COLO668 (cell line): ENCODE results near the gene ALDH1A2.
"Not testable (repeated sequence)": the region's sequence is repeated elsewhere in the genome, so short reads cannot be mapped to it uniquely, and the experiment has no call there.

Experiments
- DNase-seq: peaks from one replicate; lab custom pipeline; 2025; ENCODE audit not compliant: unreplicated experiment; lab: John Stamatoyannopoulos, UW

The ALDH1A2 gene

DNA sequence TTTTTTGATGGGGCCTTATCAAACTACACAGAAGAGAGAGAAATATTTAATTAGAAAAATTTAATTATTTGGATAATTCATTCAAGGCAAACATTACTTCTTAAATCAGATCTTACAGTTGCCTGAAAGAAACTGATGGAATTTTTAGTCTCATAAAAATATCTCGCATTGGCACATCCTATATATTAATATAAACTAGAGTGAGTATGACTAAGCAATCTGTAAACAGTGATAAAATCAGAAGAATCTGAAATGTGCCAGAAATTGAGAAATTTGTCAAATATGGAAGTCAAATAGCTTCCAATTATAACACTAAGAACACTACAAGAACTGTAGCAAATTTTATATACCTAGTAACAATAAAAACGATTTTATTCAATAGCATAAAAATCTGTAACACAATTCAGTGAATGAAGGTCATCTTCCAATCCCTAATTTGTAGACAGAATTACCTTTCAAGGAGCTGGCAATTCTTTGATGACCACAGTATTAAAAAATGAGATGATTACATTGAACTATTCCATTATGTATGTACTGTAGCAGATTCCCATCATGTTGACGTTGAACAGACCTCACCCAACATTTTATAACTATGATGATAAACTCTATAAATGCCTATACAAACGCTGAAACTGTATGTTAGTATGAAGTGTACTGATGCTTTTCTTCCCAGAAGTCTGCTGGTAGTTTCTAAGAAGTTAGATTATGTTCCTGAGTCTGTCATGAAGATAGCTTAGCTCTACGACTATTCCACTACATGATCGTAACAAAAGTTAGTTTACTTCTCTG is 63.0 kb downstream of the ALDH1A2 start:
- DNase-seq: no peak

DNA sequence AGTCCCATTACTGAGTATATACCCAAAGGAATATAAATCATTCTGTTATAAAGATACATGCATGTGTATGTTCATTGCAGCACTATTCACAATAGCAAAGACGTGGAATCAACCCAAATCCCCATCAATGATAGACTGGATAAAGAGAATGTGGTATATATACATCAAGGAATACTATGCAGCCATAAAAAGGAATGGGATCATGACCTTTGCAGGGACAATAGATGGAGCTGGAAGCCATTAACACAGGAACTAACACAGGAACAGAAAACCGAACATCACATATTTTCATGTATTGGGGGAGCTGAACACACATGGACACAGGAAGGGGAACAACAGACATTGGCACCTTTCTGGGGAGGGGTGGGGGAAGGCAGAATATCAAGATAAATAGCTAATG is 65.8 kb downstream of the ALDH1A2 start:
- not testable (repeated sequence) for DNase-seq

DNA sequence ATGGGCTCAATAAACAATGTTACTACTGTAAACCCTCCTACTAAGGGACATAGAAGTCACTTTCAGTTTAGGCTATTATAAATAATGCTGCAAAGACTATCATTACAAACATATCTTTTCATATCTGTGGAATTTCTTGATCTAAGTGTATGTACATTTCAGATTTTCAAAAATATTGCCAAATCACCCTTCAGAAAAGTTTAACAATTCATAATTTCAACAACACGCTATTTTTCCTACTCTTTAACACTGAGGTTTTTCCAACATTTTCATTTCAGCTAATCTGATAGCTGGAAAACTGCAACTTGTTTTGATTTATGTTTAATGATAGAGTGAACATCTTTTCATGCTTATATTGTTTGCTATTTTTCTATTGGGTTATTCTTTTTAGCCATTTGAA is 69.0 kb downstream of the ALDH1A2 start:
- DNase-seq: no peak

DNA sequence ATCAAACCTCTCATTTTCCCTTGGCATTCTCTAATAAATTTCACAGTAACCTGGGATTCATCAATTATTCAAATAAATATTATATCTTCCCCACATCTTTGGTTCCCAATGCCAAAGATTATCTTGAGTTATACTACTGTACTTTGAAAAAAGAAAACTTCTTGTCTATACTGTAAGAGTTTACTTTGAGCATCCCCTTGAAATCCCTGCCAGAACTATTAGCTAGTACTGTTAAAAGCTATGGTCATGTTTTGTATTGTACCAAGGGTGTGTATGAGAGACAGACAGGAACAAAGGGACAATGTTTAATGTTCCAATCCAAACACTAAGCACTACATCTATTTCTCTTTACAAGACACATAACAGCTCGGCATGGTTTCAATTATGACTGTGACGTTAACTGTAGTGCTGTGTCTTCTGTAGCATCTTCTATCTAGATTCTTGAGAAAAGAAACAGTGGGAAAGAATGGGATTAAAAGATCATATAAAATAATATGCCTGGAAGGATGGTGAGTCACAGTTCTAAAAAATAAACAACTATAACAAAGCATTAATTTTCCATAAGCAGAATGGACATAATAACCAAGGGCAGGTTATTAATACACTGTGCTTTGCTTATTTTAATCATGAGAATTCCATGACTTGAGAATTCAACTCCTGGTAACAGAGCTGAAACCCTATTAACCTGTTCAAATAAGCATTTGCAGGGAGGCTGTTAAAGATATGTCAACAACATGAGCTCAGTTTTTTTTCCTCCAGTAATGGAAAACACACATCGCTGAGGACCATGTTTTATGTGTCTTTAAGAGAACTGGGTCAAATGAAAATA is 71.1 kb downstream of the ALDH1A2 start:
- DNase-seq: no peak

DNA sequence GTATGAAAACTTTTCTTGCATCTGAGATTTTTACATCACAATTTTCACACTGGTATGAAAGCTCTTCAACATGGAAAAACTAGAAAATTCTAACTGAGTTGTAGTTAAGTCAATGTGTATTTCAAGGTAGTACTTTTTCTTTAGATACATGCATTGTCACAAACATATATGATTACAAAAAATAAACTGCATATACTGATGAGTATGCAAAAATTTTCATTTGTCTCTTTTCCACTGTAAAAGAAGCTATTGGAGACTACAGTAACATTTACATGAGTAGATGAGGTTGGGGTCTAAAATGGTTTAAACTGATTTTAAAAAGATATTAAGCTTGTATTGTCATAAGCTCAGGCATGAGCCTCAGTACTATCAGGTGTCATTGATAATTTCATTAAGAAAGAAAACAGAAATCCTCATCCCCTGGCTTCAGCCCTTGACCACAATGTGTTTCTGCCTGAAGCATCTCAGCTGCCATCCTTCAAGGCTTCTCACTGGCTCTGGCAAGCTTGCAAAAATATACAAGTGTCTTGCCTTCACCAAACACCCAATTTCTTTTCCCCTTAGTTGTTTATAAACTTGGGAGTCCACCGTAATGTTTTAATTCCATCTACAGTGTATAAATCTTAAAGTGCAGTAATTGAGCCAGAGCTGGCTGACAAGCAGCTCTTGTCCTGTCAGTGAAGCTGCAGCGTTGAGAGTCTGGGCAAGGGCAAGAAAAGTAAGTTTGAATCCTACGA is 71.9 kb downstream of the ALDH1A2 start:
- no peak for DNase-seq

DNA sequence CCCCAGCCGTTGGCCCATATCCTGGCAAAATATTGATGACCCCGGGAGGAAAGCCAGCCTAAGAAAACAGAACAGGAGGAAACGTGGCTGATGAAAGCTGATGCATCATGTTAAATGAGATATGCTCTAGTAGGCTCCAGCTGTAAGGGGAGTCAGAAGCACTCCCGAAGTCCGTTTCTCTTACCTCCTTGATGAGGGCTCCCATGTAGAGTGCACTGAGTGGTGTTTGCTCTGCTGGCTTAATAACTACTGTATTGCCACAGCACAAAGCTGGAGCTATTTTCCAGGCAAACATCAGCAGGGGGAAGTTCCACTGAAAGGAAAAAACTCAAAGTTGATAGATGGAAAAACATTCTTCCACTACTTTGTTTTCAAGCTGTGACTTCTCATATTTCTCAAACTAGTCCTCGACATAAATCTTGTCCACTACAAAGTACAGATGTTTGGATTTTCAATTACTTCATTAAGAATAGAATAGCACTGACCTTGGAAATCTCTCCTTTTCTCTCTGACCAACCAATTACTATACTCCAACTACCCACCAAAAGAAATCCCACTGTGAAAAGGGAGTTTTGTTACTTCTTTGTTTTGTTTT is 72.7 kb downstream of the ALDH1A2 start:
- no peak for DNase-seq

DNA sequence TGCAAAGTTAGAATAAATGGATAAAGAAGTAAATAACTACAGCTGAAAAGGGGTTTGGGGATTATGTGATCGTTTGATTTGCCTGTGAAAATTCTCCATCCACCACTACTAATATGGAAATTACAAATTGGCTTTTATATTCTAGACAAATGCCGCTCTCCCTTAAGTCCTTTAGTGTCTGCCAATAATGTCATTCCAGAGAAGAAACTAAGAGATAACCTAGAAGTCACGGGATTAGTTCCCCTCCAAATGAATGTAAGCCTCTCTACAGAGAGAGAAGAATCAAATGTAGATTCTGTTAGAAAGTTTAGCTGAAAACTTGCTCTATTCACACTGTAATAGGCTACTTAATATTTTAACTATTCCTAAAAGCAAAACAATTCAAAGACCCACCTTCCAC is 92.0 kb downstream of the ALDH1A2 start:
- no peak for DNase-seq

DNA sequence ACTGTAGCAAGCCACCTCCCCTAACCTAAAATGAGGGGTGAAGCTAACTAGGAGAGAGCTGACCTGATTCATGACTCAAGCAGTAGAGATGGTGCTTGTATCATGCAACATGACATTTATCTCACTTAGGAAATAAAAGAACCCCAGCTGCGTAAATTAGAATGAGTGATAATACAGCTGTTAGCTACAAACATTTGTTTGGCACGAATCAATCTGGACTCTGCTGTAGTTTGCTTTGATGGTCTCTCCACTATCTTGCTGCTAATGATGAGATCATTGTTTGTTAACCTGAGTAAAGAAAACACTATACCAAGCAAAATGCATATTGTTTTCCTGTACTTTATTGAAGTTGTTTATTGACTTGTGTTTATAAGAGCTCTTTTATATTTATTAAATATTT is 92.6 kb downstream of the ALDH1A2 start:
- DNase-seq: no peak

DNA sequence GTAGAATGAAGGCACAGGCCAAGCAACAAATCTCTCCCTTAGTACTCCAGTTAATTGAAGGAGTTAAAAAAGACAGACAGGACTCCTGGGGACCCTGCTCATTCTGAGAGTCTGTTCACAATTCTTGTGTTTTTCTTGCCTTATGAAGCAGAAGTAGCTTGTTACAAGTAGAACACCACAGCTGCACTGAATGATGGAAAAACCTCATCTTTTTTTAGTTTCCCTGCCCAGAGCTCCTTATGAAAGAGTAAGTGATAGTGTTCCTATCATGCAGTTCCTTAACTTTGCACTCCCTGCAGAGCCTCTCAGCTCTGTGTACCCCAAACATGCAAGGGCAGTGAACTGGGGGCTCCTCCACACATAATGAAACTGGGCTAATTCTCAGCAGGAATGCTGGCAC is 95.5 kb downstream of the ALDH1A2 start:
- no peak for DNase-seq

DNA sequence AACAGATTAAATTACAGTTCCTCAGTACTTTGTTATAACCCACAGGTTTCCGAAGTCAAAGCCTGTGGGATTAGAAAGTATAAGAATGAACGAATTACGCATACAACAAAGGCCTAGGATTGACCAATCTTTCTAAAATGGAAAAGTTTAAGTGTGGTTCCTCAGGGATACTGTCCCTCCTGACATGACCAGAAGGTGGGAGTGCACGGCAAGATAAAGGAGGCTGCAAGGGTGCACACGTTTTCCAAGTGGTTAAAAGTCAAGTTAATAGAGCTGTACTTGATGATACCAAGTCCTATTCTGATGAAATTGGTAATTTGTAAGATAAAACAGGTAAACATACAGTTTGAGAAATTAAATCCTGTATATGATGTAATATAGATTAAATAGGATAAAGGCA is 96.2 kb downstream of the ALDH1A2 start:
- DNase-seq: peak; percentile 28

DNA sequence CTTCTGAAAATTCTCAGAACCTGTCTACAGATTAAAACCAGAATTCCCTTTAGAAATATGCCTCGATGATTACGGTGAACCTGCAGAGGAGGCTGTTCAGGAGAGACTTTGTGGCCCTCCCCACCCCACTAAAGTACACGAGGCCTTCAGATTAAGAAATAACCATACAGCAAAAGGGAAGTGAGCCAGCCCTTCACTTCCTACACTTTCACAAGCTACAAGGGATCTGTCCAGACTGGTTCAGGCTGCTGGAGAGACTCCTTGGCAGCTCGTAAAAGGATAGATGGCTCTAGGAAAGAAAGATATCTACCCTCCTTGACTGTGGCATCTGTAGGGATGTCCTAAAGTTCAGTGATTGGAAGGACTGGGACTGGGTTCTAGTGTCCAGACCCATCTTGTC is 102.6 kb downstream of the ALDH1A2 start:
- DNase-seq: no peak

DNA sequence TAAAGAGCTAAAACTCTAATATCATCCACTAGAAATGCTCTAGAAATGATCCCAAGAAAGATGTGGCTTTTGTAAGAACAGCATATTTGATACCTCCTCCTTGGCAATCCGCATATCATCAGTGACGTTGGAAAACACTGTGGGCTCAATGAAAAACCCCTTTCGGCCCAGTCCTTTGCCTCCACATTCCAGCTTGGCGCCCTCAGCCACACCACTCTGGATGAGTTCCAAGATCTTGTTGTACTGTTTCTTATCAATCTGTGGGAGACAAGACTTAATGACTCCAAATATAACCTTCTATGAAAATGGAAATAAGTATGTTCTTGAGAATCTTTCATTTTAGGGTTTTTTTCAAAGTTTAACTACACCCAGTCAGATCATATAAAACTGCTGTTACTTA is 103.6 kb downstream of the ALDH1A2 start:
- DNase-seq: no peak

DNA sequence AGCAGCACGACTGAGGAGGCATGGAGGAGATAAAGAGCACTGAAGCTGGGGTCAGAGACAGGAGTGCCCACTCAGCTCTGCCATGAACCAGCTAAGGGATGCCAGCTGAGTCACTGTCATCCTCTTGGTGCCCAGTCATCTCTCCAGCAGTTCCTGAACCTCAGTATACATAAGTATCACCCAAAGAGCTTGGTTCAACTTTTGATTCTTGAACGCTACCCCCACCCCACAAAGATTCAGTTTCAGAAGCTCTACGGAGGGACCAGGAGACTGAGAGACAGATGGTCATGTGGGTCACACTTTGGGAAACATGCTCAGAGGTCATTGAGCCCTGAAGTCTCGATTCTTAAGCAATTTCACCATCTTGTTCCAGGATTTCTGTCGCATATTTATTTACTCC is 108.4 kb downstream of the ALDH1A2 start:
- no peak for DNase-seq

DNA sequence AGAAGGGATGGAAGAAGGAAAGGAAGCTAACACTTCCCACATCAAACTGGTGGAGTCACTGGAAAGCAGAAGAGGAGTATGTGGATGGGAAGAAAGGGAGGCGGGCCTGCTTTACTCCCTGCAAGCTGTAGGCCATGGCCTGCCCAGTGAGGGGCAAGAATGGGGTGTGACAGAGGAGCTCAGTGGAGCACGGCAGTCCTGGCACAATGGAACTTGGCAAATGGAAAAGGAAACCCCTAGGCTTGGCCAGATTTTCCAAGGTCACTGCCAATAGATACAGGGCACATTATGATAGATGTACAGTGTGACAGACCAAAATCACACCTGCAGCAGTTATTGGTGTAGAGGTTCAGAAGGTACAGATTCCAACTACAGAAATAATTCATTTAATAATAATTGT is 111.6 kb downstream of the ALDH1A2 start:
- no peak for DNase-seq

DNA sequence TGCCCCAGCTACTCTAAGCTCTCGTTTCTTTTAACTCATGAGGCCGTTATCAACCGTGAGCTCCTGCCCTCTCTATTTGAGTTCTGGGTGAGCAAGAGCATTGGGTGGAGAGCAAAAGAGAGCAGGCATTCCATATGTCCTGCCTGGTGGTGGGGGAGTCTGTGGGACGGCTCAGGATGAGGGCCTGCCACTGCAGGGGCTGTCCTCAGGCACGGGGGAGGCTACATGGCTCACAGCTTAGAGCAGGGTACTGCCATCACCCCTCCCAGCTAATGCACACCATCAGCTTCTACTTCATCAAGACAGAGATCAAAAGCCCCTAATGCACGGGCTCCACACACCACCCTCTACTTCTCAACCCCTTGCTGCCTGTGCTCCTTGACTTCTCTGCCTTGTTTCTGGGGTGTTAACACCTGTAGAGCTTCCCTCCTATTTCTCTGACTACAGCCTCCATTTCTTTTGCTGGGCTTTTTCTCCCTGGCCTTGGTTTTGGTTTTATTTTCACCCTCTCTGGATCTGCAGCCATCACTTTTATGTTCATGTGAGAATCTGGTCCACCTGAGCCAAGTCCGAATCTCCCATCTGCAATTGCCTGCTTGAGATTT is 114.1 kb downstream of the ALDH1A2 start:
- no peak for DNase-seq

DNA sequence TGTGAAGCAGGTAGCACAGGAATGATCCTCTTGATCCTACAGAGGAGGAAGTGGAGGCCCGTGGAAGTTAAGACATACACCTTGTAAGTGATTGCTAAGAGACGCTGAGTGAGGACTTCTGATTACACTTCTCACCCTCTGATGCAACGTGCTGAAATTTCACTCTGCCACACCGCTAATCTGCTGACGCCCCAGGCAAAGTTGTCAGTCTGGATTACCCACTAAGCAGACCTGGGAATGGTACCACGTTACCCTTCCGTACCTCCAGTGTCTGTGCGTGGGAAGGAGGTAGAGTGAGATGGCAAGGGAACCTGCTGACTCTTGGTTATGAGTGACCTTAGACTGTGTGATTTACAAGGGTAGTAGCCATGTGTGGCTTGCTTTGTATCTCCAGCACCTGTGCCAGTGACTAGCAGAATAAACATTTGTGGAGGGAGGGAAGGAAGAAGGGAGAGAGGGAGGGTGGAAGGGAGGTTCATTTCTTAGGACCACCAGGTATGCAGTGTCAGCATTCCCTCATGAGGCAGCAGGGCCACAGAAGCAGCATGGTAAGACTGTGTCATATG is 115.0 kb downstream of the ALDH1A2 start:
- DNase-seq: no peak

DNA sequence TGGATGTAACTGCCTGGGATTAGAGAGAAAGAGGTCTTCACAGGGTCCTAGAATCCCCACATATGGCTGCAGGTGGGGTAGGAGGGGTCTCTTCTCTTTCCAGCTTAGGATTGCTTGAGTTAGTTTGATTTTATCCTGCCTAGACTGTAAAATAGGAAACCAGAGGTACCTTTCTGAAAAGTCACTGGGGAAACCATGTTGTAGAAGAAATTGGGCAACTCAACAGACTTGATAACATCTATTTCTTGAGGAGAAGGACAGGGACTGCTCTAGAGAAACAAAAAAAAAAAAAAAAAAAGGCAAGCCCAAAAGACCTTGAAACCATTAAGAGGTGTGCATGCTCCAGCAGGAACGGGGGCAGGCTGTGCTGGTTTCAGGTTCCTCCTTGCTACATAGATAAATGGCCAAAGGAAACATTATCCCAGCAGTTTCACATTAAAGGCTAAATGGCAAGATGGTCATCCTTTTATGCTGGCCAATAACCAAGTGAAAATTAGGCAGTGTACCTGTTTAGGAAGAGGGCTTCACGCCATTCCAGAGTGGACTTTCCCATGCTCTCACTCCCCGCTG is 116.1 kb downstream of the ALDH1A2 start:
- DNase-seq: no peak

DNA sequence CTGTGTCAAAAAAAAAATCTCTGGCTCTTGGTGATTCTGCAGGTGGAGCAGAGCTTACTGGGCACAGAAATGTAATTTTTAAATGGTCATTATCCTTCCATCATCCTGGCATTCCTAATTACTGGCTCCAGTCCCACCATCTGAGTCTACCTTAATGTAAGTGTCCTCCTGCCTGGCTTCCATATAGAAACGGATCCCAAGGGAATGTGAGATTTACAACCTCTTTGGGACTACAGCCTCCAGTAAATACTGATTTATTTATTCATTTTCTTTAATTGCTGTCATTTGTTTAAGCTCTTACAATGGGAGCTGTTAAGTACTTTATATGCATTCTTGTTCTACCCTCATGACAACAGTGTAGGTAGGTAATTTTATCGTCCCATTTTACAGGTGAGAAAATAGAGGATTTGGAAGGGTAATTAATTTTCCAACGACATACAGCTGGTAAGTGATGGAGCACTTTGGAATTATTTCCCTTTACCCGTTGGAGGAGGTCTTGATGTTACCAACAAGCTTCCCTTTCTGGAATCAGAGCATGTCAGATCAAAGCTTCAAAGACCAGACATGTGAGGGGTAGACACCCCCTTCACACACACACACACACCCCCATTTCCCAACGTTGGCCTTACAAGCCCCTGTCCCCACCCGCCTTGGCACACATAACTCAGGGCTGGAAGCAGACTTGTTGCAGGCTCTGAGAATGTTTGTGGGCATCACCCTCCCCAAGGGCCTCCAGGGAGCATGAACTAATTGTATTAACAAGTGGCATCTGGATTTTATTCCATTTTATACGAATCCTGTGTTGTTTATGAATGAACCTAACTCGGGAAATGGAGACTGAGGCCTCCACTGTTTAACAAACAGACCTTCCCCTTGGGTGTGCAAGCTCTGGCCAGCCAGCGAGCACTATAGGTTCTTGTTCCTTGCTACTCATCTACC is 116.9 kb downstream of the ALDH1A2 start:
- no peak for DNase-seq

DNA sequence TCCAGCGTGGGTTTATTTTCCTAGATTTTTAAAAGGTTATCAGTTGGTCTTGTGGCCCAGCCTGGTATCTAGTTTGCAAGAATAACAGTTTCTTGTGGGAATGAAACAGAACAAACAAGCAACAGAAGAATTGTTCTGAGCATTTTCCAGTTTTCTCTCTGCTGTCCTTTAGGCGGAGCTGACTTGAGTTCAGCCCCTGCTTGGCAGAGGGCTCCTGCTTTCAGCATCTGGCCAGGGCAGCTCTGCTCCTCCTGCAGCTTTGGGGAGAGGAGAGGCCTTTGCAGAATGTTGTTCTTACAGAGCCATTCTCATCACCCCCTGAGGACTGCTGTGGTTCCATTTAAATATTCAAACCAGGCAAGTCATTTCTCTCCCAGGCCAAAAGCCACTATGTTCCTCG is 117.7 kb downstream of the ALDH1A2 start:
- no peak for DNase-seq
